Measurements from ENCODE around the gene COL13A1.

COL13A1 gene

DNA sequence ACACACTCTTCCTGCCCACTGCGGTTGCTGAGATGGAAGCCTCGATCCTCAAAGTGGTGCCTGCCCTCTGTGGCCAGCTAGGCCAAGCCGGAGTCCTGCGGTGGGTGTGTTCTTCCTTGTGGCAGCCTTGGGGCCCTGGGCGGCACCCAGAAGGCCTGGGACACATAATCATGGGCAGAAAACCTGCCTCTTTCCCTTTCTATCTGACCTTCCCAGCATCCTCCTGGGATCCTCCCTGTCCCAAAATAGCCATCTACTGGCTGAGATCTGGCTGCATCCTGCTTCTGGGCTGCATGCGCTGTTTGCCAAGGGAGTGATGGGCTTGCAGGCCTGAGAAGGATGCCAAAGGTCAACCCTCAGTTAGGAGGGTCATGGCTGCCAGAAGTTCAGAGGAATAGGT, 23.9 kb downstream of the COL13A1 start:
- no peak for DNase-seq

DNA sequence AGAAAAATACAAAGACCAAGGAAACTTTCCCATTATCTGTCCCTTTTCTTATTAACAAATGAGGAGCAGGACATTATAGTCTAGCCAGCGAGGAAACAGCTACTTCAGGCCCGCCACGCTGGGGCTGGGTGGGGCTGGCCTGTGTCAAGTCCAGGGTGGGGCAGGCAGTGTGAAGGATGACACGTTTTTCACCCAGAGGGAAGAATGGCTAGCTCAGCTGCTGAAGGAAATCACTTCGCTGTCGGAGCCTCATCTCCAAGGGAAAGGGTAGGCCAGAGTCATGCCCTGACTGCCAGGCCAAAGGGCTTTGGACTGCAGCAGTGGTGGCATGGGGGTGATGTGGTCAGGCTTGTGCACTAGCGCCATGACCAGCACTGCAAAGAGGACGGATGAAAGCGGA, 24.4 kb downstream of the COL13A1 start:
- no peak for DNase-seq

DNA sequence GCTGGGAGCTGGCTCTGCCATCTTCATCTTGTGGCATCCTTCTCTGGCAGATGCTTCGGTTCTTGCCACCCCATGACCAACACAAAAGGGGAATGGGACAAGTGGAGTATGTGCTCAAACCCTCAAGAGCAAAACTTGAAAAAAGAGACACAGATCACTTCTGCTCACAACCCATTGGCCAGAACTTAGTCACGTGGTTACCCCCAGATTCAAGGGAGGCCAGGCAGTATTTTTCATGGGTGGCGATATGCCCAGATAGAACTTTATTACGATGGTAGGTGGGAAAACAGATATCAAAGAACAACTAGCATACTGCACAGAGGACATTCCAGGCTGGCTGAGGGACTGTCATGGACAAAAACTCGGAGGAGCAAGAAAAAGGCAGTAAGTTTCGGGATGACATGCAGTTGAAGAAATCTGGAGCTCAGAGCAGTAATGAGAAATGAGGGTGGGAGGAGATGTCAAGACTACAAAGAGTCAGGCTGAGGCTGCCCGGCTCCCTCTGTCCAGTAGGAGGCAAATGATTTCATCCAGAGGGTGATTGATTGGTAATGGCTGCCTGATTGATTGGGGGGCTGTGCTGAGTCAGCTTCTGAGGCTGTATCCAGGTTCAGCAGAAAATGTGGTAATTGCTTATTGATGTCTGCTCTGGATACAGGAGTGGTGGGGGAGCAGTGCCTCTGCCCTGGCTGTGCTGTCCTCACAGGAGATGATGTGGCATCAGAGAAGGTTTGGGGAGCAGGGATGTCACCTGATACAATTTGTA, 25.3 kb downstream of the COL13A1 start:
- no peak for DNase-seq

DNA sequence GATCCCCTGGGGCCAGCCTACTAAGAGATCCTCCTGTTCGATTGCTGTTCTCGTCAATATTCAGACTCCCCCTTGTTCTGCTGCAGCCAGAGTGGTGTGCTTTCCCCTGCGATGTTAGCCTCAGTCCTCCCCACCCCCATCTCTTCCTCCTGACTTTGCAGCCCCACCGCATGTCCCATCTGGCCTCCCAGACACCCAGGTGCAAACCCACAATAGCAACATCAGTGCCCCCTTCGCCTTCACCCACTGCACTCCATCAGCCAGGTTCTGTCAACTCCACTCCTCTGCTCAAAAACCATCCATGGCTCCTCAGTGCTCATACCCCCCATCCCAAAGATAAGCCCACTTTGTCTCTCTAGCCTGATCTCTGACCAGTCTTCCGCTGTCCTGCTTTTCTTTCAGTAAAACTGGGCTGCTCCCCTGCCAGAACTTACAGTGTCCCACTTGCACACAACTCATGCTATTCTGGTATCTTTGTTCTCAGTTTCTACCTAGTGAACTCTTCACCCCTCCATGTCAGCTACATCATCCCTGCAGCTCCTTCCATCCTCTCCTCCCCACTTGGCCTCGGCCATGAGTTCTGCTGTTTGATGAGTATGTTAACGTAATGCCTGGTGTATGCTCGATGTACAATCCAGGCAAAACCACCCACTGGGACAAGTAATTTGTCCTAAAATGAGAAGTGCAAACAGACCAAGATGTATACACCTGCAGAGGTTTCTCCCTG, 26.6 kb downstream of the COL13A1 start:
- no peak for DNase-seq

DNA sequence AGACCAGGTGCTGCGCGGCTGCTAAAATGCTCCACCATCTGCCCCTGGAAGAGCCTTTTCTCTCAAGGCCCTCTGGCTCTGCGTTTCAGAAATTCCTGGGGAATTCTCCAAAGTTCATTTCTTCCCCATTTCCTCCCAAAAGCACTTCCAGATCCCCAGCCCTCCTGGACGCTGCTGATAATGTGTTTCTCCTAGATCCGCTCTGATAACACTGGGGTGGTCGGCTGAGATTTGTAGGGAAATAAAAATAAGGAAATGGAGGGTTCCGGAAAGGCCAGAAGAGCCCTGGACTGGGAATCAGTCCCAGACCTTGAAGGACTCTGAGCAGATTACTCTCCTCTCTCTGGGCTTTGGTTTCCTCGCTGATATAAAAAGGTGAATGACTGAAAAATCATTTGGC, 28.1 kb downstream of the COL13A1 start:
- DNase-seq: no peak

DNA sequence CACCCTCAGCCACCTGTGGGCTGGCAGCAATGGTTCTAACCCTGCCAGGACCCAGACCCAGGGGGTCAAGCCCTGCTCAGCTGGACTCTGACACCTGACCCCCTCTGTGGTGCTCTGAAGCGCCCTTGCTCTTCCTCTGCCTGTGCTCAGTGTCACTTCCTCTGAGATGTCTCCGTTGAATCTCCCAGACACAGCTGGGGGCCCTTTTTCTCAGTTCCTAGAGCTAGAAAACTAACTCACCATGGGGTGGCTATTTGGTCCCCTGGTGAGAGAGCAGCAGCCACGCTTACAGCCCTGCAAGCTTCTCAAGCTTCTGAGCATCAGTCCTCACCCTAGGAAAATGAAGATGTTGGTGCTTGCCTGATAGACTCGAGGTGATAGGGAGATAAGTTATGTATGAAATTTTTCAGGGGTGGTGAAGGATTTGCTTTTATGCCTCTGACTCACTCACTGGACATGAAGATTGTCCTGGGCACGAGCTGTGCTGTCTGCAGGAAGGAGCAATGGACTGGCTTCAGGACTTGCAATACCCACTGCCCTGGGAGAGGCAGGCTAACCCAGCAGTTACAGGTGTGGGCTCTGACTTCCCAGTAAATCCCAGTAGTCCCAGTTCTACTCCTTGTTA, 29.6 kb downstream of the COL13A1 start:
- DNase-seq: no peak

DNA sequence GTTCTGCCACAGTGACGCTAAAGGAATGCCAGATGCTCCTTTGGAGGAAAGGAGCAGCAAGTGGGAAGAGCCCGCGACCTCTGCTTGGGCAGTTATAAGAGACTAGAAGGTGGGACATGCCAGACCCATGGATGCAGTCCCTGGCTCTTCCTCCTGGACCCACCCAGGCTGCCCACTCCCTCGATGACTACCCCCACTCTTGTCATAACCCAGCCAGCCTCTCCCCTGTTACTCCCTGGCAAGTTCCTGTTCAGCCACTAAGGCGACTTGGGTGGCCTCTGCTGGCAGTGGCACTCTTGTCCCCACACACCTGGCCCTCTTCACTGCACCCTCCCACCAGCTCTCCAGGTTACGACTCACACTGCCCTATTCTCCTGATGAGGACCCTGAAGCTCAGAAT, 33.5 kb downstream of the COL13A1 start:
- DNase-seq: no peak

DNA sequence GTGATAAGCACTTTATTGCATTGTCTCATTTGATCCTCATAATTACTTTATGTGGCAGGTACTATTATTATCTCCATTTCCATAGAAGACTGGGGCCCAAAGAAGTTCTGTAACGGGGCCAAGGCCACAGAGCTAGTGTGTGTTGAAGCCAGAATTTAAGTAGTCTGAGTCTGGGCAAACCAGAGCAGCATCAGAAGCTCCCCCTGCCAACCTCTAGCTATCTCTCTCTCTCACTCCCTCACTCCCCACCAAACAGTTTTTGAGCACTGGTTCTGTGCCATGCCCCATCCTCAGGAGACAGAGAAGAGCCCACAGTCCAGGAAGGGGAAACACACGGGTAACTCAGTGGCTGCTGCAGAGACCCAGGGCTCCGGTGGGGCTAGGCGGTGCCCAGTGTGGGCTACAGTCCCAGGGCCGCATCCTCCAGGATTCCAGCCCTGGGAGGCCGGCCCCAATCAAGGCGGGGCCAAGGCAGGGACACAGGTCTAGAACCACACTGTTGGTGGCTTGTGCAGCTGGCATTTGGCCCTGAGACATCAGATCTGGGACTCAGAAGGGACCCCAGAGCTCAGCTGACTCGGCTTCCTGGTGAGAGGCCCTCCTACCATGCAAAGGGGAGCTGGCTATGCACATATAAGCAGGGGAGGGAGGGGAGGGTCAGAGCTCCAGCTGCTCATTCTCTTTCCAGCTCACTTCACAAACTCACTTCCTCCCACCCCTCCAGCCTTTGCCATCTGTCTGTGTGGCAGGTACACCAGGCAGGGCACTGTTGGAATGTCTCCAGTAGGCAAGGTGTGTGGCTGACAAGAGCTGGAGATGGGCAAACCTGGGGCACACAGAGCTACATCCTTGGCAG, 34.4 kb downstream of the COL13A1 start:
- no peak for DNase-seq

DNA sequence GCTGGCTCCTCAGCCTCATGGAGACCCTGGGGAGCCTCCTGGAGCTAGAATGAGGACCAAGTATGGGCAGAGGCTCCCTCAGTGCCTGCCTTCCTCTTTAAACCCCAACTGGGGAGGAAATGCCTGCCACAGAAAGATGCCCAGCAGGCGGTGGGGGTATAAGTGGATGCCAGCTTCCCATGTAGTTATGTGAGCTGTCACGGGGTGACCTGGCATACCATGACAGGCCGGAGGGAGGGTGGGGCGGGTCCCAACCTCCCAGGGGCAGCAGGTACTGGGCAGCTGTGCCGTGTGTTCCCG, 35.0 kb downstream of the COL13A1 start:
- no peak for DNase-seq

DNA sequence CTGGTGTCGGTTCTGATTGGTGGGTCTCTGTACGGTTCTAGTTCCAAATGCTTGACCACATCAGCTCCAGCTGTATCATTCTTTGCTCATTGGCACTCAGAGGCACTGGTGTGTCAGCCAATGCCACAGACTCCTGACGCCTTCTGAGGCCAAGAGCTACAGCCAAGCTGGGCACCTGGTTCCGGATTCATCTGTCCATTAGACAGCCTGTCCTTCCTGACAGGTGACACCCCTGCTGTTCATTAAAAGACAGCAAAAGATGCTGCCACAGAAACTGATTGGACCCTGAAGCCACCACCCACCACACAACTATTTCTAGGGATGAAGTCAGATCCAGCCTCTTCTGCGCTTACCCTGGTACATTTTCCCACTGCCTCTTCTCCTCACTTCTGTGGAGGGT, 35.6 kb downstream of the COL13A1 start:
- DNase-seq: no peak

DNA sequence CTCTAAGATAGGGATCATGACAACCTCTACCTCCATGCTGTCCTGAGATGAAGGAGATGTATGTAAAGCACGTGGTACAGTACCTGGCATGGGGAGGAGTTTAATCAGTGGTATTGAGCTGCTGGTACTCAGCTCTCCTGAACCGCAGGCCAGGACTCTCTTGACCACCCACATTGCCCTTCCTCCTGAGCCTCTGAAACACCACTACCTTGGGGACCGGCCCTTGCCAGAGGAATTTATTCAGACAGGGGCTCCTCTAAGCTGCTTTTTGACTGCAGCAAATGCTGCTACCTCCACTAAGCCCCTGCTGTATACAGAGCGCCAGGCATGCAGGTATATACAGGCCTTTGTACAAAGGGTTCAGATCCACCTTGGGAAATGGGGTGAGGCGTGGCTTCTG, 36.7 kb downstream of the COL13A1 start:
- DNase-seq: no peak

DNA sequence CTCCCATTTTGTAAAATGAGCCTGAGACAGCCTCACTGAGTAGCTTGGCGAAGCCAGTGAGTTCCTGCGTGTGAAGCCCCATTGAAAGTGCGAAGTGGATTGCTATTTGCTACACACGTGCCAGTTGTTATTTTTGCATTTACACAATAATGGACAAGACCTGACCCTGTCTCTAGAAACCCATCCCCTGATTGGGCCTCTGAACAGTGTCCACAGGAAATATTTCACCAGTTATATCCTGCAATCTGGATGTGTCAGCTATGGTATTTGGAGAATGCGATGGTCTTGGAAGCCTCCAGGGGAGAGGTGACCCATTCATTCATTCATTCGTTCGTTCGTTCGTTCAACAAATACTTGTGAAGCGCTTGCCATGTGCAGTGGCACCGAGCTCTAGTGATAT, 37.1 kb downstream of the COL13A1 start:
- no peak for DNase-seq

DNA sequence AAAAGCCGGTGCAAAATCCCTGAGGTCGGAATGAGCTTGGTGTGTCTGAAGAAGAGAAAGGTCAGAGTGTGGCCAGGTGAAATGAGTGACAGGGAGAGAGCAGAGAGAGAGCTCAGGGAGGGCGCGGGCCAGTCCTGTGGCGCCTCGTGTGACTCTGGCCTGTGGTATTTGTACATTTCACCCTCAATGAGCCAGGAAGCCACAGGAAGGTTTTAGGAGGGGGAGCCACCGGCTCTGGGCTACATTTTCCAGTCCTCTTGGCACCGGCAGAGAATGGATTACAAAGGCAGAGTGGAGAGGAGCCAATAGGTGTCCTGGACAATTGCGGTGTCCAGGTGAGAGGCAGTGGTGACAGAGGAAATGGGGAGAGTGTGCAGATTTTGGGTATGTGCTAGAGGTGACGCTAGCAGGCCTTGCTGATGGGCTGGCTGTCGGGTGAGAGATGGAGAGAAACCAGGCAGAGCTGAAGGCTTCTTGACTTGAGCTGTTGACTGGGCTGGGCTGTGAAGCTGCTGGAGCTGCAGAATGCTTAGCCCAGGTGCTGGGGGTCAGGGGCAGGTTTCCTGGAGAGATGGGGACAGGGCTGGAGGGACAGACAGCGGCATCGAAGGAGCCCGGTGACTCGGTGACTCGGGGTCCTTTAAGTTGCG, 38.1 kb downstream of the COL13A1 start:
- no peak for DNase-seq

DNA sequence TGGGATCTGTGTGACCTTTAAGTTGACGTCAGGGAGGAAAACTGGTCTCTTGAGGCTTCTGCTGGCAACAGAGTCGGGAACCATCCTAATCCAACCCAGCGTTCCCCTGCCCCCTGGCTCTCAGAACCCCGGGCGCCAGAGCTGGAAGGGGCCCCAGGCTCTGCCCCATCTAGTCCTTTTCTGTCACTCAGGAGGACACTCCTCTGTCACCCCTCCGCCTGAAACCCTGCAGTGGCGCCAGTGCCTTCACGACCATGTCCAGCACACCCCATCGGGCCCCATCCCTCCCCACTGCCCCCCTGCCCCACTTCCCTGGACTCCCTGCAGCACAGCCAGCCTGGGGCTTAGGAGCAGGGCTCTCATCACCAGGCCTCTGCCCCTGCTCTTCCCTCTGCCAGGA, 39.1 kb downstream of the COL13A1 start:
- no peak for DNase-seq

DNA sequence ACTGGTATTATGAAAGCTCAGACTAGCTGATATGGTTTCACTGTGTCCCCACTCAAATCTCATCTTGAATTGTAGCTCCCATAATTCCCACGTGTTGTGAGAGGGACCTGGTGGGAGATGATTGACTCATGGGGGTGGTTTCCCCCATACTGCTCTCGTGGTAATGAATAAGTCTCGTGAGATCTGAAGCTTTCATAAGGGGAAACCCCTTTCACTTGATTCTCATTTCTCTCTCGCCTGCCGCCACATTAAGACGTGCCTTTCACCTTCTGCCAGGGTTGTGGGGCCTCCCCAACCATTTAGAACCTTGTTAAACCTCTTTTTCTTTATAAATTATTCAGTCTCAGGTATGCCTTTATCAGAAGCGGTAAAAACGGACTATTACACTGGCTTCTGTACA, 40.3 kb downstream of the COL13A1 start:
- DNase-seq: no peak

DNA sequence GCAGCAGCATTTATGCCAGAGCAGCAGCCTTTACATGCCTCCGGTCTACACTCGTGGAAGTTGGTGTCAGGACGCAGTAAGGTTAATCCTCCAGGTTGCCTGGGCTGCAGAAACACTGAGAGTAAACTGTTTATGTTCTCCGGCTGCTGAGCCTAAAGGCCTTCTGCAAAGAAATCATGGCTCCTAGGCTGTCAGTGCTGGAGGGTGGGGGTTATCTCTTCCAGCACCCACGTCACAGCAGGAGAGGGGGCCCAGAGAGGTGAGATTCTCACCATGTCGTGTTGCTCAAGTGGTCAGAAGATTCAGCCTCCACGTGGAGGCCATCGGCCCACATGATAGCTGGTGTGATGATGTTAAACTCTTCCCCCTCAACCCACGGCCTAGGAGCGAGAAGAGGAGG, 41.2 kb downstream of the COL13A1 start:
- no peak for DNase-seq

DNA sequence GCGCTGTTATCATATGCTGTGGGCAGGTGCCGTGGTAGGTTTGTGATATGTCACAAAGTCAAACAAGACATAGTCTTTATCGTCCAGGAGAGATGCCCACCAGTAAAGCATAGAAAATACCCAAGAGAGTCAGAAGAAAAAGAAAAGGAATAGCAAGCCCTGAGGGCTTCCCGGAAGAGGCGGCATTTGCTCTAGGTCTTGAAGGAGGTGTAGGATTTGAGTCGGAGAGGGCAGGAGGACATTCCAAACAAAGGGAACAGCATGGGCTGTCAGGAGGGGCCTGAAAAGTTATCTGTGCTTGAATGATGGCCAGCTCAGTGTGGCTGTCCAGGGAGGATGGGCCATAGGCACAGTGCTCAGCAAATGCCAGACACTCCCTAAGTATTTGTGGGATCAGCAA, 42.2 kb downstream of the COL13A1 start:
- DNase-seq: no peak

DNA sequence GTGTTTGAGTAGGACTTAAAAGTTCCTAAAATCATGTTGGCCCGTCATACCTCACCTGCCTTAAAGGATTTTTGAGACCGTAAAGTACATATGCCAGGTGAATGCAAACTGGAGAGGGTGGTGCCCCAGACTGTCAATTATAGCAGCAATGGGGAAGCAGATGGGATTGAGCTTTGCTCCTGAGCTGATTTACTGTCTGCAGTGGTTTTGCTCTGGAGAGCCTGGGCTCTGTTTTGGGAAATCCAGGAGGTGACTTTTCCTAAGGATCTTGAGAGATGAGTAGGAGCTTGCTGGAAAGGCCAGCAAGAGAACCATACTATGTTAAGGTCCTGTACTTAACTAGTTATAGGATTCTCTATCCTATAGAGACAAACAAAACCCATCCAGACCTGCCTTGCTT, 43.0 kb downstream of the COL13A1 start:
- no peak for DNase-seq

DNA sequence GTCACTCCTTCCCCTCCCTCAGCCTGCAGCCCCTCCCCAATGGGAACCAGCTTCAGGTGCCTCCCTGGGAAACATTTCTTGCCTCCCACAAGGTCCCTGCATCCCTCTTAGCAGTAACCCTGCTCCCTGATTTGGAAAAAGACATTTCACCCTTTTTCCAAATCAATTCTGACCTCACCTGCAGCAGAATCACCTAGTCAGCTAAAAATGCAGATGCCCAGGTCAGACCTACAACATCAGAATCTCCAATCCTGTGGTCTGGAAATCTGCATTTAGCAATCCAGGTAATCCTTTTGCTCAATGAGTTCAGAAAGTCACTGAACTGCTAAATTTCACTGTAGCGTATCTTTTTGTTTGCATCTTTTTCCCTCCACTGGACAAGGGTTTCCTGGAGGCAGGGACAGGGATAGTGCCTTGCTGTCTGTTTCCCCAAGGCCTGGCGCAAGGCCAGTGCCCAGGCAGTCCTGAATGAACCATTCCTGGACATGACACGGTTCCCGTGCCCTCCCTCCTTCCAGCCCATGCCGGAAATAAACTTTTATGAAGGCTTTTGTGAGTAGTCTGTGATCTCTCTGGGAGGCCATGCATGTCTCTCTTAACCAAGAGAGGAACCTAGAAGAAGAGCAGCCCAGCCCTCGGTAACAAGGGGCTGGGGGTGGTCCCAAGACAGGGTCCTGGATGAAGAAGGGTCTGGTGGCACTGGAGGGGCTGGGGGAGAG, 44.0 kb downstream of the COL13A1 start:
- DNase-seq: no peak

DNA sequence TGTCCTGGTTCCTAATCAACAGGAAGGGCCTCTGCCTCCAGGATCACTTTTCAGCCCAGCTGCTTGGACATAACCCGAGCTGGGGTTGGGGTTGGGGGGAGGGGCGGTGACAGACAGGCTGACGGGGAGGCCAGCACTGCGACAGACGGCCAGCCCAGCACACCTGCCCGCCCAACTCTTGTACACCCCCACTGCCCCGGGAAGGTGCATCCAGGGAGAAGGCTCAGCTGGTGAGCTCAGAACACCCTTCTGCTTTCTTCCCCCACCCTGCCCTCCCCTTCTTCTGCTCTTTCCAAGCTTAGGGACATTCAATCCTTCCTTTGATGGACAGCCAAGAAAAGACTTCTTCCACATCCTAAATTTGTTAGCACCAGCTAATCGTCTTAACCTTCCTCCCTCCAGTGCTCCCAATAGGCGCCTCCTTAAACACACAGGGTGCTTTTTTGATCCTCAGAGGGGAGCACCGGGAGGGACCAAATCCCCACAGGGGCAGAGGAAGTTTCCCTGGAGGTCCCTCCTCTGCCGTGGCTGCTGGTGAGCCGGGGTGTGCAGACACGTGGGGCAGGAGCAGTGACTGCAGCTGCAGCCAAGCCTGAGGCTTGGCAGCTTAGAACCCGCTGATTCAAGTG, 44.7 kb downstream of the COL13A1 start:
- DNase-seq: no peak

DNA sequence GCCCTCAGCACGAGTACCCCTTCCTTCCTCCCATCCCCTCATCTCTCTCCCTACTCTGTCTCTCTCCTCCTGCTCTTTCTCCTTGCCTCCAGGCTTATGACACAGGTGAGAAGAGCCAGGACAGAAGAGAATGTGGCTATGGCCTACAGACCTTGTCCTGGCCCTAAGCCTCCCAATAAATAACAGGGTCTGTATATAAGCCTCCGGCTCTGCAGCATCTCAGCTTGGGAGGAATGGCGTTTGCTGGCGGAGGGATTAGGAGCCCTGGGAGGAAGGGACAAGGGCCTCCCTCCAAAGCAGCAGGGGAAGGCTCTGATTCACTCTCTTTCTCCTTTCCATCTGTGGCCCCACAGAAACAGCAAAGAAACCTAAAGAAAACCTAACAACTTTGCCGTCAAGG, 45.8 kb downstream of the COL13A1 start:
- DNase-seq: no peak

DNA sequence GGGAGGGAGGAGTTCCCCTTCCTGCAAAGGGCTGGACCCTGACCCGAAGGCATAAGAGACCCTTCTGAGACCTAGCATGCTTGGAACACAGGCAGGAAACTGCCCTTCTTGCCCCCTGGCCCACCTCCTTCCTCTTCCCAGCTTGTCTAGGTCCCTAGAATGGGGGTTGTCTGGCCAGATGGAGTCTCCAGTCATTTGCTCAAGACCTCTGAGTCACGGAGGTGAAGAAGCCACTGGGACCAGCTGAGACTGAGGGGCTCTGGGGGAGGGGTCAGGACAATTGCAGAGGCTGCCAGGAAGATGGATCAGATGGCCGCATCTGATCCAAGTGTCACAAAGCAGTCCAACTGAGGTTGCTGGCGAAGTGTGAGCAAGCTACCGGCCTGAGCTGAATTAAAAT, 46.2 kb downstream of the COL13A1 start:
- no peak for DNase-seq
